HepG2 (cell line): ENCODE measurements around the gene UQCC2. TPM values are rescaled to one million over a fixed set of nuclear protein-coding genes. Genes with fewer than 3 reads are reported as not detected.

Experiments used
- ARID2 ChIP-seq: sonication (generic); formaldehyde crosslinking; IDR thresholded peaks from 2 replicates; pipeline ENCODE4 v1.8.1; 2022; ENCODE audit warnings: mild to moderate bottlenecking, missing genetic modification reagents, borderline replicate concordance
- ATAD3A ChIP-seq: sonication (generic); formaldehyde crosslinking; IDR thresholded peaks from 2 replicates; pipeline ENCODE4 v1.4.0; 2020; ENCODE audit warnings: missing genetic modification reagents
- FOXC1 ChIP-seq: sonication (generic); formaldehyde crosslinking; IDR thresholded peaks from 2 replicates; pipeline ENCODE4 v1.8.0; 2022; ENCODE audit warnings: mild to moderate bottlenecking, missing genetic modification reagents, borderline replicate concordance
- GZF1 ChIP-seq: sonication (generic); formaldehyde crosslinking; IDR thresholded peaks from 2 replicates; pipeline ENCODE4 v1.5.1; 2020; ENCODE audit warnings: mild to moderate bottlenecking, missing genetic modification reagents
- HES4 ChIP-seq: sonication (generic); formaldehyde crosslinking; IDR thresholded peaks from 2 replicates; pipeline ENCODE4 v1.9.0; 2021; ENCODE audit warnings: mild to moderate bottlenecking, missing genetic modification reagents, borderline replicate concordance
- HNF4G ChIP-seq, 2 experiments: sonication (generic) in 1 of 2; formaldehyde crosslinking in 1 of 2; IDR thresholded peaks; 2 replicates each; pipeline versions ENCODE4 v1.4.0 to v1.6.1; 2011 to 2020; ENCODE audit warnings: borderline replicate concordance in 2 of 2, low read depth in 2 of 2, mild to moderate bottlenecking in 2 of 2, low read length in 1 of 2, missing genetic modification reagents in 1 of 2, moderate library complexity in 1 of 2
- MAFF ChIP-seq: IDR thresholded peaks from 2 replicates; pipeline ENCODE4 v1.6.1; 2011; ENCODE audit warnings: low read depth, low read length, improper control_type of control experiment
- RORA ChIP-seq: sonication (generic); formaldehyde crosslinking; IDR thresholded peaks from 2 replicates; pipeline ENCODE4 v1.5.0; 2020; ENCODE audit warnings: mild to moderate bottlenecking, missing genetic modification reagents, moderate library complexity
- SOX13 ChIP-seq, 3 experiments: fragments of 450-650 bp in 1 of 3; sonication (generic) in 1 of 3; formaldehyde crosslinking in 1 of 3; IDR thresholded peaks in 2 of 3; conservative IDR thresholded peaks in 1 of 3; 2 replicates each; pipeline versions ENCODE4 v1.5.0 to v1.6.1; 2016 to 2020; ENCODE audit warnings: antibody characterized with exemption in 1 of 3, mild to moderate bottlenecking in 1 of 3, missing compliant biosample characterization in 1 of 3, missing genetic modification reagents in 1 of 3, moderate library complexity in 1 of 3
- TAF1 ChIP-seq: sonication (generic); formaldehyde crosslinking; IDR thresholded peaks from 2 replicates; pipeline ENCODE4 v1.4.0; 2020; ENCODE audit warnings: missing genetic modification reagents
- TAF15 ChIP-seq: fragments of 200-400 bp; formaldehyde crosslinking; IDR thresholded peaks from one replicate; pipeline ENCODE4 v1.6.1; 2018; ENCODE audit warnings: mild to moderate bottlenecking, low read depth, low read length; ENCODE audit not compliant: poor library complexity, severe bottlenecking
- TBL1XR1 ChIP-seq: fragments of 150-350 bp; IDR thresholded peaks from 2 replicates; pipeline ENCODE4 v1.6.1; 2014; ENCODE audit warnings: borderline replicate concordance, low read length; ENCODE audit not compliant: partially characterized antibody
- ZNF136 ChIP-seq: sonication (generic); formaldehyde crosslinking; IDR thresholded peaks from 2 replicates; pipeline ENCODE4 v1.8.1; 2022; ENCODE audit warnings: low read depth, mild to moderate bottlenecking, moderate library complexity, missing genetic modification reagents
- ZNF468 ChIP-seq: sonication (generic); formaldehyde crosslinking; IDR thresholded peaks from 2 replicates; pipeline ENCODE4 v1.8.0; 2022; ENCODE audit warnings: mild to moderate bottlenecking, moderate library complexity, missing genetic modification reagents
- ZNF543 ChIP-seq: sonication (generic); formaldehyde crosslinking; IDR thresholded peaks from 2 replicates; pipeline ENCODE4 v1.4.0; 2020; ENCODE audit warnings: mild to moderate bottlenecking, missing genetic modification reagents
- ZNF672 ChIP-seq: sonication (generic); formaldehyde crosslinking; IDR thresholded peaks from 2 replicates; pipeline ENCODE4 v1.8.1; 2022; ENCODE audit warnings: missing genetic modification reagents
- ZNF713 ChIP-seq: sonication (generic); formaldehyde crosslinking; IDR thresholded peaks from 2 replicates; pipeline ENCODE4 v1.4.0; 2020; ENCODE audit warnings: mild to moderate bottlenecking, missing genetic modification reagents
- ZNF747 ChIP-seq: sonication (generic); formaldehyde crosslinking; IDR thresholded peaks from 2 replicates; pipeline ENCODE4 v1.8.1; 2023; ENCODE audit warnings: missing genetic modification reagents, mild to moderate bottlenecking, borderline replicate concordance
- ZNF878 ChIP-seq: sonication (generic); formaldehyde crosslinking; IDR thresholded peaks from 2 replicates; pipeline ENCODE4 v1.8.1; 2023; ENCODE audit warnings: mild to moderate bottlenecking, missing genetic modification reagents, moderate library complexity
- ZSCAN31 ChIP-seq: sonication (generic); formaldehyde crosslinking; IDR thresholded peaks from 2 replicates; pipeline ENCODE4 v1.5.0; 2020; ENCODE audit warnings: low read depth, mild to moderate bottlenecking, missing genetic modification reagents
- polyA plus RNA-seq, 8 experiments: library from polyadenylated mRNA; depleted of rRNA in 3 of 8; stranded (reverse) in 7 of 8; unstranded in 1 of 8; fragments of >200 nt; fragmentation: Illumina TruSeq in 4 of 8; extraction: Trizol in 4 of 8; gene quantifications; 2 replicates each; pipeline versions ENCODE4 v1.2.1 to v1.2.3, GENCODE V29; 2011 to 2016; ENCODE audit warnings: low read depth in 4 of 8, missing spikeins in 1 of 8, mixed read lengths in 1 of 8; ENCODE audit not compliant: insufficient read depth in 1 of 8
- total RNA-seq, 5 experiments: library from RNA; depleted of rRNA; stranded (reverse); fragments of >200 nt; fragmentation: Illumina TruSeq; extraction: Trizol; gene quantifications; 2 replicates each; pipeline ENCODE4 v1.2.3, GENCODE V29; 2016; ENCODE audit warnings: low read depth in 1 of 5
- TF ChIP-seq, protein P1 (sequence below): sonication (generic); formaldehyde crosslinking; IDR thresholded peaks from 2 replicates; pipeline ENCODE4 v1.4.0; 2020; ENCODE audit warnings: mild to moderate bottlenecking, missing genetic modification reagents
- TF ChIP-seq, protein P2 (sequence below): sonication (generic); formaldehyde crosslinking; IDR thresholded peaks from 2 replicates; pipeline ENCODE4 v1.5.0; 2020; ENCODE audit warnings: mild to moderate bottlenecking, missing genetic modification reagents
- TF ChIP-seq, protein P3 (sequence below): sonication (generic); formaldehyde crosslinking; IDR thresholded peaks from 2 replicates; pipeline ENCODE4 v1.5.0; 2020; ENCODE audit warnings: mild to moderate bottlenecking, missing genetic modification reagents, moderate library complexity

The UQCC2 gene
- total and polyA plus RNA-seq, 2 of the 13 experiments (the other 11 are each of a cell fraction or from before 2014, with no cell fraction given) = 82.4 to 238 TPM

DNA sequence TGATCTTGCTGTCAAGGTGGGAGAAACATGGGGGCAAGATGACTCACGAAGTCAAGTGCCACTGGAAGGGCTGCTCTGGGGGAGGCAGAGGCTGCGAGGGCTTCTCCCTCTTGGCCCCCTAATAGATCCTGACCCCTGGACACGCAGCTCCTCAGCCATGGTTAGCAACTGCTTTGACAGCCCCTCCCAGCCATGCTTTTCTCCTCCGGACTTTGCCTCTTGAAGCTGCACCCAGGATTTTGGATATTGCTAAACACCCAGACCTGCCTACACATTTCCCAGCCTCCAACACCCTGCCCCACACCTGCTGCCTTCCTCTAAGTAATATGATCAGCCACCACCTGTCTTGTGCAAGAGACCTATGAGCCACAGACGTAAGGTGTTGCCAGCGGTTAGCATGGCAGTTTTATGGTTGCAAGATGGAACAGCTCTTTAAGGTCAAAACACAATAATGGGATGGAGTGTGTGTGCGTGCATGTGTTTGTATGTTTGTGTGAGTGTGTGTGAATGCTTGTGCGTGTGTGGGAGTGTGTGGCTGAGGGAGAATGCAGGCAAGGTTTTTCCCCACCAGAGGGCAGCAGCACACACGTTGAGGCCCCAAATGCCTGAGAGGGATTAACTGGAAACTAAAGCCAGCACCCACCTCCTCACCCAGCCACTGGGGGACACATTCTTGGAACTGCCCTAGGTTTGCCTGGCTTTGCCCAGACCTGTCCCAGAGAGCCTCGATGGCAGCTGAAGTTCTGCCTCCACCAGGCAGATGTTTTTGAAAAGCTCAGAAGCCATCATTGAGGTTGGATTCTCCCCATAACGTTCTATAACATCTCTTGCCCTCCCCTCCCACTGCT, 32.7 kb upstream of the UQCC2 start (continued):
- TF ChIP-seq ATAD3A (CRISPR knock-in tag) (peak; percentile 36; the same call in 1 of the 2 replicates), ZSCAN31 (no peak), SOX13 (IDR thresholded peaks at IDR 0.05) (no peak), SOX13 (CRISPR knock-in tag; conservative IDR thresholded peaks at IDR 0.05 in 1 of 2, IDR thresholded peaks at IDR 0.05 in 1 of 2) (peak in 1 of 2 experiments; percentile 32; a peak in 1 of 4 replicates), TAF1 (no peak), ZNF543 (CRISPR knock-in tag) (no peak), TAF15 (no peak), ZNF672 (CRISPR knock-in tag) (no peak), GZF1 (CRISPR knock-in tag) (no peak; the same call in 1 of the 2 replicates), ZNF468 (CRISPR knock-in tag) (no peak), ZNF878 (CRISPR knock-in tag) (no peak), ZNF713 (CRISPR knock-in tag) (no peak), TBL1XR1 (no peak), HES4 (CRISPR knock-in tag) (no peak), RORA (CRISPR knock-in tag) (no peak), MAFF (no peak), ZNF747 (CRISPR knock-in tag) (no peak), HNF4G (IDR thresholded peaks at IDR 0.05; ENCODE audit: borderline replicate concordance, low read depth, low read length) (no peak), HNF4G (CRISPR knock-in tag; IDR thresholded peaks at IDR 0.05; ENCODE audit: borderline replicate concordance, low read depth) (no peak), ARID2 (CRISPR knock-in tag) (no peak), FOXC1 (CRISPR knock-in tag) (0 out of 2 replicates have a peak, but pooled peaks have one; percentile 17), ZNF136 (CRISPR knock-in tag) (no peak)
- TF ChIP-seq, protein P1, sequence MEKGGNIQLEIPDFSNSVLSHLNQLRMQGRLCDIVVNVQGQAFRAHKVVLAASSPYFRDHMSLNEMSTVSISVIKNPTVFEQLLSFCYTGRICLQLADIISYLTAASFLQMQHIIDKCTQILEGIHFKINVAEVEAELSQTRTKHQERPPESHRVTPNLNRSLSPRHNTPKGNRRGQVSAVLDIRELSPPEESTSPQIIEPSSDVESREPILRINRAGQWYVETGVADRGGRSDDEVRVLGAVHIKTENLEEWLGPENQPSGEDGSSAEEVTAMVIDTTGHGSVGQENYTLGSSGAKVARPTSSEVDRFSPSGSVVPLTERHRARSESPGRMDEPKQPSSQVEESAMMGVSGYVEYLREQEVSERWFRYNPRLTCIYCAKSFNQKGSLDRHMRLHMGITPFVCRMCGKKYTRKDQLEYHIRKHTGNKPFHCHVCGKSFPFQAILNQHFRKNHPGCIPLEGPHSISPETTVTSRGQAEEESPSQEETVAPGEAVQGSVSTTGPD = no peak
- TF ChIP-seq, protein P2, sequence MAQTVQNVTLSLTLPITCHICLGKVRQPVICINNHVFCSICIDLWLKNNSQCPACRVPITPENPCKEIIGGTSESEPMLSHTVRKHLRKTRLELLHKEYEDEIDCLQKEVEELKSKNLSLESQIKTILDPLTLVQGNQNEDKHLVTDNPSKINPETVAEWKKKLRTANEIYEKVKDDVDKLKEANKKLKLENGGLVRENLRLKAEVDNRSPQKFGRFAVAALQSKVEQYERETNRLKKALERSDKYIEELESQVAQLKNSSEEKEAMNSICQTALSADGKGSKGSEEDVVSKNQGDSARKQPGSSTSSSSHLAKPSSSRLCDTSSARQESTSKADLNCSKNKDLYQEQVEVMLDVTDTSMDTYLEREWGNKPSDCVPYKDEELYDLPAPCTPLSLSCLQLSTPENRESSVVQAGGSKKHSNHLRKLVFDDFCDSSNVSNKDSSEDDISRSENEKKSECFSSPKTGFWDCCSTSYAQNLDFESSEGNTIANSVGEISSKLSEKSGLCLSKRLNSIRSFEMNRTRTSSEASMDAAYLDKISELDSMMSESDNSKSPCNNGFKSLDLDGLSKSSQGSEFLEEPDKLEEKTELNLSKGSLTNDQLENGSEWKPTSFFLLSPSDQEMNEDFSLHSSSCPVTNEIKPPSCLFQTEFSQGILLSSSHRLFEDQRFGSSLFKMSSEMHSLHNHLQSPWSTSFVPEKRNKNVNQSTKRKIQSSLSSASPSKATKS (CRISPR knock-in tag) = no peak
- TF ChIP-seq, protein P3, sequence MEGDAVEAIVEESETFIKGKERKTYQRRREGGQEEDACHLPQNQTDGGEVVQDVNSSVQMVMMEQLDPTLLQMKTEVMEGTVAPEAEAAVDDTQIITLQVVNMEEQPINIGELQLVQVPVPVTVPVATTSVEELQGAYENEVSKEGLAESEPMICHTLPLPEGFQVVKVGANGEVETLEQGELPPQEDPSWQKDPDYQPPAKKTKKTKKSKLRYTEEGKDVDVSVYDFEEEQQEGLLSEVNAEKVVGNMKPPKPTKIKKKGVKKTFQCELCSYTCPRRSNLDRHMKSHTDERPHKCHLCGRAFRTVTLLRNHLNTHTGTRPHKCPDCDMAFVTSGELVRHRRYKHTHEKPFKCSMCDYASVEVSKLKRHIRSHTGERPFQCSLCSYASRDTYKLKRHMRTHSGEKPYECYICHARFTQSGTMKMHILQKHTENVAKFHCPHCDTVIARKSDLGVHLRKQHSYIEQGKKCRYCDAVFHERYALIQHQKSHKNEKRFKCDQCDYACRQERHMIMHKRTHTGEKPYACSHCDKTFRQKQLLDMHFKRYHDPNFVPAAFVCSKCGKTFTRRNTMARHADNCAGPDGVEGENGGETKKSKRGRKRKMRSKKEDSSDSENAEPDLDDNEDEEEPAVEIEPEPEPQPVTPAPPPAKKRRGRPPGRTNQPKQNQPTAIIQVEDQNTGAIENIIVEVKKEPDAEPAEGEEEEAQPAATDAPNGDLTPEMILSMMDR = peak; percentile 98
